GM13977 (cell line): ENCODE measurements around the gene SMIM1.

ENCODE experiments used
- DNase-seq: peaks from one replicate; pipeline ENCODE4 v3.0.0; 2012; ENCODE audit warnings: low spot score
- in situ Hi-C: fragments of 300-500 bp; cut with MboI; formaldehyde crosslinking; loops from one replicate; pipeline ENCODE4 v1.12.0; 2022; ENCODE audit warnings: low sequenced_read_pairs, low pct_unique_long_range_greater_than_20kb, mixed read lengths, inconsistent platforms; ENCODE audit not compliant: unreplicated experiment
- TF ChIP-seq, protein P1 (sequence below): IDR thresholded peaks from 2 replicates; pipeline ENCODE4 v1.5.1; 2012; ENCODE audit warnings: mild to moderate bottlenecking, control low read depth; ENCODE audit not compliant: insufficient read depth; ENCODE audit errors: extremely low read depth, missing control alignments

SMIM1 gene

DNA sequence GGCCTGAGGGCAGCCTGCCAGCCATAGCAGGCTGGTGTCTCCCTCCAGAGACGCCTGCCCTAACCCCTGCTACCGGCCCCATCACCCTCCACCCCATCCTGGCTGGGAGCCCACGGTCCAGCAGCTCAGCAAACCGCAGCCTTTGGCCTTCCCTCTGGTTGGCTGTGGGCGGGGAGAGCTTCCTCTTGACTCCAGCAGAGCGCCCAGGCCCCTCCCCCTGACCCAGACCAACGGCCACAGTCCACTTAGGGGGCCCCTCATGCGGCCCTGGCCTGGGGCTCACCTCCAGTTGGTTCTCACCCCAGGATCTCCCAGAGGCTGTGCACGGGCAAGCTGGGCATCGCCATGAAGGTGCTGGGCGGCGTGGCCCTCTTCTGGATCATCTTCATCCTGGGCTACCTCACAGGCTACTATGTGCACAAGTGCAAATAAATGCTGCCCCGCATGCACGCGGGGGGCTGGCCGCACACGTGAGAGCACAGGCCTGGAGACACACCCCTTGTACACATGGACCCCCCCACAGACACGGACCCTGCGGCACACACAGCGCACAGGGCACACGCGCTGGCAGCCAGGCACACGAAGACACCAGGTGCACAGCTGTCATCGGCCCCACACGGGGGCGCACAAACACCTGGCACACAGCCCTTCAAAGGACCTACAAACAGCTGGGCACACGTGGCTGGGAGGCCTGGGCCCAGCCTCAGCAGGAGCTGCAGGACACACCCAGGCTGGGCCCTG is 3.1 kb downstream of the SMIM1 start:
- TF ChIP-seq, protein P1, sequence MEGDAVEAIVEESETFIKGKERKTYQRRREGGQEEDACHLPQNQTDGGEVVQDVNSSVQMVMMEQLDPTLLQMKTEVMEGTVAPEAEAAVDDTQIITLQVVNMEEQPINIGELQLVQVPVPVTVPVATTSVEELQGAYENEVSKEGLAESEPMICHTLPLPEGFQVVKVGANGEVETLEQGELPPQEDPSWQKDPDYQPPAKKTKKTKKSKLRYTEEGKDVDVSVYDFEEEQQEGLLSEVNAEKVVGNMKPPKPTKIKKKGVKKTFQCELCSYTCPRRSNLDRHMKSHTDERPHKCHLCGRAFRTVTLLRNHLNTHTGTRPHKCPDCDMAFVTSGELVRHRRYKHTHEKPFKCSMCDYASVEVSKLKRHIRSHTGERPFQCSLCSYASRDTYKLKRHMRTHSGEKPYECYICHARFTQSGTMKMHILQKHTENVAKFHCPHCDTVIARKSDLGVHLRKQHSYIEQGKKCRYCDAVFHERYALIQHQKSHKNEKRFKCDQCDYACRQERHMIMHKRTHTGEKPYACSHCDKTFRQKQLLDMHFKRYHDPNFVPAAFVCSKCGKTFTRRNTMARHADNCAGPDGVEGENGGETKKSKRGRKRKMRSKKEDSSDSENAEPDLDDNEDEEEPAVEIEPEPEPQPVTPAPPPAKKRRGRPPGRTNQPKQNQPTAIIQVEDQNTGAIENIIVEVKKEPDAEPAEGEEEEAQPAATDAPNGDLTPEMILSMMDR, result peak; percentile 65
- peak; percentile 86 for DNase-seq
- in situ Hi-C loops, result no loop called here

DNA sequence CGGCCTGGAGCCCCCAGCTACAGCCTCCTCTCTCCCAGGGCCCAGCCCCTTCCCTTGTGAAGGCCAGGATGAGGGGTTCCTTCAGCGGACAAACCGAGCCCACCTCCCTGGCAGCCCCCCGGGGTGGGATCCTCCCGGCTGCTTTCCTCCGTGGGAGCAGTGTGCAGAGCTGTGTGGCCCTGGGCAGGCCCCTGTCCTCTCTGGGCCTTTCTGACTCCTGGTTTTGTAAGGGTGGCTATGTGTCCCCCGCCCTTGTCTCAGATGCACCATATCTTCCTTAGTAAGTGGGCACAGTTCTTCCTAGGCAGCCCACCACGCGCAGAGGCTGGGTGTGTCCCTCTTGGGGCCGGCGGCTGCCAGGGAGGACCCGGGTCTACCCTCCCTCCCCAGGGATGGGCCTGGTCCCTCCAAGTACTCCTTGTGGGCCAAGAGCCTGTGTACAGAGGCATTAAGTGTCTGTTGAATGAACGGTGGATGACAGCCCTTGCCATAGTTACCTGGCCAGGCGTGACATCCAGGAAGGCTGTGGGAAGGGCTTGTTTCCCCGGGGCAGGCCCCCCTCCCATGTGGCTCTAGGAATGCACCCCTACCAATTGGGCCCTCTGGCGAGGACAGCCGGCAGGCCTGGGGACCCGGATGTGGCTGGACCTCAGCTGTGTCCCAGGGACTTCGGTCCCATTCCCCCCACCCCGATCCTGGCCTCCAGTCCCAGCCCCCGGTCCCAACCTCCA is 3.8 kb downstream of the SMIM1 start:
- in situ Hi-C loops, result no loop called here
- TF ChIP-seq, protein P1, result no peak
- peak; percentile 23 for DNase-seq

DNA sequence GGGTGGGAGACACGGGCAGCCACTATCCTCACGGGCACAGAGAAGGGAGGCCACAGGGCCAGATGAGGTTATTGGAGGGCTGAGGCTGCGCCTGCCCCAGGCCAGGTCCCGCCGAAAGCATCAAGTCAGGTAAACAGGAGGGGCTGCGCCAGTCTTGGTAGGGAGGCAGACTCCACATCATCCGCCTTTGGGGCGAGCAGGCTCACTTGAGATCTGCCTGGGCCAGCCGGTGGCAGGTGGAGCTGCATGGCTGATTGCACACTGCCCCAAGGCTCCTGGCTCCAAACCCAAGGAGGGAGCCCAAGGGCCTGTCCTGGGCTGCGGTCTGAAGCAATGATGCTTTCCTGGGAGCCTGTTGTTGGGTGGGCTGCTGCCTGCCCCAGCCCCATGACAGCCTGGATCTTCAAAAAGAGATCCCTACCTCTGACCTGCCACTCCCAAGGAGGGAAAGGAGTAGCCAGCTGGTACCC is 4.6 kb downstream of the SMIM1 start:
- TF ChIP-seq, protein P1, result no peak
- in situ Hi-C loops, result no loop called here
- DNase-seq, result no peak

DNA sequence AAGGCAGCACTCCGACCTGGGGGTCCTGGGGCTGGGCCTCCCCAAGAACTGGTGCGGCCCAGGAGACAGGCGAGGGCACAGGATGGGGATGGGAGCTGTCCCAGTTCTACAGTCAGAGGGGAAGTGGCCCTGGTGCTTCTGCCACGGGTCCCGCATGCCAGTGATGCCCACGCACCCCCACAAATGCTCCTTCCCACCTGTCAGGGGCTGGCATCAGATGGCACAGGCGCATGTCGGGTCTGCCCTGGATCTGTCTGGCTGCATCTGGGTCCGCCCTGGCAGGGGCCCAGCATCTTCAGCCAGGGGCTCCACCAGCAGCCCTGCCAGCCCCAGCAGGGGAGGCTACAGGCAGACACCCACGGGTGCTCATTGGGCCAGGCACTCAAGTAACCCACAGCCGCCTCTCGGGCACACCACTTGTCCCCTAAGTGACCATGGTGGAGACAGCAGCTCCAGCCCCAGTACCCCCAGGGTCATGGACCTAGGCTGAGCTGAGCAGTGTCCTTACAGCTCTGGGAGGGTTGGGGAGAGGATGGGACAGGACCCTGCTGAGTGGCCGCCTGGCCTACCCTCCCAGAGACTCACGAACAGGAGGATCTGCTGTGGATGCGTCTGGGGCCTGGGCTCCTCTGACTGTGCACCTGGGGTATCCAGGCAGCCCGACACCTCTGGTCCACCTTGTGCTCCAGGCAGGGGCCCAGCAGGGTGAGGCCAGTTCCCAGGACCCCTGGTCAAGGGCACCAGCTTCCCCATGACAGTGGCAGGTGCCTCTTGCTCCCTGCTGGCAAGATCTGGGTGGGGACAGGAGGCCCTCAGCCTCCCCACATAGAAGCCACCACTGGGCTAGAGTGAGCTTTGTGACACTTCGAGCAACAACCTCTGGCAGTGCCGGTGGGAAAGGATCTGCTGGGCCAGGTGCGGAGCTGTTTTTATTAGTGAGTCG is 5.4 kb downstream of the SMIM1 start:
- in situ Hi-C loops, result no loop called here
- no peak for DNase-seq
- TF ChIP-seq, protein P1, result no peak

DNA sequence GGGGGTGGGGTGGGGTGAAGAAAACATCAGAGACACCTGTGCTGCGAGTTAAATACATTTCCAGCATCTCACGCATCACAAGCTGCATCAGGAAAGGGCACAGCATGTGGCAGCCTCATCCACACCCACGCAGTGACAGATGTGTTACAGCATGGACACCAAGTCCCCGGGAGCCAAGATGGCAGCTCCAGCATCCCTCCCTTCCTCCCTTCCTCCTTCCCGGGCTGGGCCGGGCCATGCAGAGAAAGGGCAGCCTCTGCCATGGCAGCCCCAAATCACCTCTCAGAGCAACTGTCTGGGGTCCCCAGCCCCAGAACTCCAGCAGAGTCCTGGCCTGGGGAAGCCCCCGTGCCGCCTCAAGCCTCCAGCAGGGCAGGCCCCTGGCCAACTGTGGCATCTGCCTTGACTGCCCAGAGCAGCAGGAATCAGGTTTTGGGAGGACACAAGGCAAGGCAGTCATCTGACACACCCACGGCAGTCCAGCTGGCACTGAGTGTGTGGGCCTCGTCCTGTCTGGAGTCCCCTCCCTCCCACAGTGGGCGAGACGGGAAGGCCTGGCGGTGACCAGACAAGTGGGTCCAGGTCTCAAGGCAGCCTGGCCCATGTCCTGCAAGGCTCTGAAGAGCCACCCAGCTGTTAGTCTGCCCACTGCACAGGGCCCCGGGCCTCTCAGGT is 6.2 kb downstream of the SMIM1 start:
- TF ChIP-seq, protein P1, result no peak
- no peak for DNase-seq
- in situ Hi-C loops, result no loop called here
